NOMO-1 treated with DMSO at 0.1 percent for 48 hours (cell line): Measurements from ENCODE around the gene SLC6A3.

ENCODE experiments used
- DNase-seq: peaks from one replicate; lab custom pipeline; 2025; ENCODE audit not compliant: unreplicated experiment; lab: John Stamatoyannopoulos, UW

Gene SLC6A3

DNA sequence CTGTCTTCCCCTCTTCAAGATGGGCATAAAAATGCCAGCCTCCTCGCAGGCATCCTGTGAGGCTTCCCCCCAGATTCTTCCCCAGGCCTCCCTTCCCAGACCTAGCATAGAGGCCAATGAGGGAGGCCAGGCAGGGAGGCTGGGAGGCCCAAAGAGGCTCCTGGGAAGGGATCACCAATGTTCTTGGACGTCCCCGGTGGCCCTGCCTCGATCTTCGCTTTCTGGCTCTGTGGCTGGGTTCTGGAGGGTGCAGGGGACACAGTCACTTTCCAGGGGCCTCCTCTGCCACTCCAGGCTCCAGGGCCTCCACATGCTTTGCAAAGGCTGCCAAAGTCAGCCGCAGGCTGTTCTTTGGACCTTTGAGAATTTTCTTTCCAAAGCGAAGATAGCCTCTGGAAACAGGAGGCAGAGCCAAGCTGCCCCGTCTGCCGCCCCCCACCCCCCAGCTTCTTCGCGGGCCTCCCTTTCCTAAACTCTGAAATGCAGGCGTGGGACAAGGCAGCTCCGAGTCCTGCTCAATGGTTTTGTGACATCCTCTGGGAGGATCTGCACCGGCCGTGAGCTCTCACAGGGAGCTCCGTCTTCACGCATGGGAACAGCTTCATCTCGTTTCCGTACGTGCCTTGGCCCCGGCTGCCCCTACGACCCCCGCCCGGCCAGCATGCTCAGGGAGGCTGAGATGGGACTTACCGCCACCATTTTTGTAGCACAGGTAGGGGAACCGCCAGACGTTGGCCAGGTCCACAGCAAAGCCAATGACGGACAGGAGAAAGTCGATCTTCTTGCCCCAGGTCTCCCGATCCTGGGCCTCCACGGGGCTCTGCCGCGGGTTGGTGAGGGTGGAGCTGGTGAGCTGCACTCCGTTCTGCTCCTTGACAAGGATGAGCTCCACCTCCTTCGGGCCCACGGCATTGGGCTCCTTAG is 2.8 kb downstream of the SLC6A3 start:
- DNase-seq, result no peak

GRCh38 chr5:1441166-1441865 is 3.9 kb downstream of the SLC6A3 start:
- no peak for DNase-seq

DNA sequence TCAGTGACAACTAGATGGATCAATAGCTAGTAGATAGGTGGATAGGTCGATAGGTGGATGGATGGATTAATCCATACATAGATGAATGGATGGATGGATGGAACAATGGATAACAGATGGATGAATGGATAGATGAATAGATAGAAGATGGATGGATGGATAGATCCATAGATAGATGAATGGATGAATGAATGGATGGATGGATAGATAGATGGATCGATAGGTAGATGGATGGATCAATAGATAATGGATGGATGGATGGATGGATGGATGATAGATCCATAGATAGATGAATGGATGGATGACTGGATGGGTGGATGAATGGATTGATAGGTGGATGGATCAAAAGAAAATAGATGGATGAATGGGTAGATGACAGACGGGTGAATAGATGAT is 5.1 kb downstream of the SLC6A3 start:
- DNase-seq, result no peak

DNA sequence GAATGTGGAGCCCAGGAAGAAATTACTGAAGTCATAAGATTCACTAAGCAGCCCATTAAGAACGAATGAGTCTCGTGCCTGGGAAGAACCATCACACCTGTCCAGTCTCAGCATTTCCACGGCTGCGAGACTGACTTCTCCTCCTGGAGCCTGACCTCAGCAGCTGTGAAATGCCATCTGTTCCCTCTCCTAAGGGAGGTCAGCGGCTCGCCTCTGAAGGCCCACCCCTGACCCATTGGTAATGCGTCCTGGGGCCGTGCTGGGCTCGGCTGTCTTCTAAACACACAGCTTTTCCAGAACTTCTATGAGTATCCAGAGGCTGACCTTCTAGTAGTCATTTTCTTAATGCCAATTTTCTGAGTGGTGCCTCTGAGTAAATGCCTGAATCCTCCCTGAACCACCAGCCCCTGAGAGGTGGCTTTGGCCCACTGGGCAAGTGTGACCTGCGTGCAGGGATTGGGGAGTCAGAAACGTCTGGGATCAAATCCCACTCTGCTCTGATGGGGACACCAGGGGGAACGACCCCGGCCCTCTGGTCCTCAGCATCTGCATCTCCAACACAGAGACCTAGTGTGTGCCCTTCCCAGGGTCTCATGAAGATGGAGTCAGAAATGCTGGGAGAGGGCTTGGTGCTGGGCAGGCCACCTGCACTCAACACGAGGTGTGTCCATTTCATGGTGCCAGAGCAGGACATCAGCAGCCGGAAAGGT is 5.7 kb downstream of the SLC6A3 start:
- DNase-seq, result no peak

- no peak for DNase-seq
Measured at GRCh38 chr5:1438871-1439270, 6.4 kb downstream of the SLC6A3 start.

GRCh38 chr5:1437876-1438559 is 7.2 kb downstream of the SLC6A3 start:
- no peak for DNase-seq

- no peak for DNase-seq
Measured at GRCh38 chr5:1437226-1437829, 7.9 kb downstream of the SLC6A3 start.

- no peak for DNase-seq
Measured at GRCh38 chr5:1436681-1437080, 8.6 kb downstream of the SLC6A3 start.

- no peak for DNase-seq
Measured at GRCh38 chr5:1436036-1436435, 9.2 kb downstream of the SLC6A3 start.

- no peak for DNase-seq
Measured at GRCh38 chr5:1435369-1435768, 9.9 kb downstream of the SLC6A3 start.

GRCh38 chr5:1432296-1432695 is 12.9 kb downstream of the SLC6A3 start:
- no peak for DNase-seq

GRCh38 chr5:1431896-1432295 is 13.3 kb downstream of the SLC6A3 start:
- DNase-seq, result no peak

DNA sequence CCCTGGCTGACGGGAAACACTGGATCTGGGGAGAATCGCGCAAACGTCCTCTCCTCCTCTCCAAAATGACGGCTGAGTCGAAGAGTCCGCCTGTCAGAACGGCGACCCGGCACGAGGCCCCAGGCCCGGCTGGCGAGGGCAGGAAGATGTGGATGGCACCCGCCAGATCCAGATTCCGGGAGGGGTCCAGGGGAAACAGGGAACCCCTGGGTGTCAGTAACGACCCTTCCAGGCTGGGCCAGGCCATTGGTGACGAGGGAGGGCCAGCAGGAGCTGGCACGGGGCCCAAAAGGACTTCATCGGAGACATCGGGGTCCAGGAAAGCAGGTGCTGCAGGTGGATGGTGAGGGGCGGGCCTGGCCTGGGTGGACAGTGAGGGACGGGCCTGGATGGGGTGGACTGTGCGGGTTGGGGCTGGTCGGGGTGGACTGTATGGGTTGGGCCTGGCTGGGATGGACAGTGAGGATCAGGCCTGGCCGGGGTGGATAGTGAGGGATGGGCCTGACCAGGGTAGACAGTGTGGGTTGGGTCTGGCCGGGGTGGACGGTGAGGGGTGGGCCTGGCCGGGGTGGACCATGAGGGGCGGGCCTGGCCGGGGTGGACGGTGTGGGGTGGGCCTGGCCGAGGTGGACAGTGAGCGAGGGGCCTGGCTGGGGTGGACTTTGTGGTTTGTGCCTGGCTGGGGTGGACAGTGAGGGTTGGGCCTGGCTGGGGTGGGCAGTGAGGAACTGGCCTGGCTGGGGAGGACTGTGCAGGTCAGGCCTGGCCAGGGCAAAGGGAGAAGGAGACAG is 14.0 kb downstream of the SLC6A3 start:
- DNase-seq, result no peak

GRCh38 chr5:1430121-1430795 is 15.0 kb downstream of the SLC6A3 start:
- DNase-seq, result no peak

DNA sequence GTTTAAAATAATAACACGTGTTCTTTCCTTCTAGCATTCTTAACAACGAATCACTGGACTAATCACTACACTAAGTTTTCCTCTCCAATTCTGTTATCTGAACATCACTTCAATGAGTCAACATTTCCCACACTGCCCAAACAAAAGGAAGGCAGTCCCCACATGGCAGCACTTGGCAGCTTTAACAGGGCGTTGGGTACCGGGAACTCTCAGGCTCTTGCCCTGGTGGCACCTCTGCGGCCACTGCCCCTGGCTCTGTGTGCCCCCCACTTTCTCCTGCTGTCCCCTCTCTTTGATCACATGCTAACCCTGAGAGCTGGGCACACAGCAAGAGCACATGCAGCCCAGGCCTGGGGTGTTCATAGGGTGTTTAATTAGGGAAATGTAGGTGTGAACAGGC is 15.7 kb downstream of the SLC6A3 start:
- no peak for DNase-seq

GRCh38 chr5:1429066-1429465 is 16.2 kb downstream of the SLC6A3 start:
- no peak for DNase-seq

DNA sequence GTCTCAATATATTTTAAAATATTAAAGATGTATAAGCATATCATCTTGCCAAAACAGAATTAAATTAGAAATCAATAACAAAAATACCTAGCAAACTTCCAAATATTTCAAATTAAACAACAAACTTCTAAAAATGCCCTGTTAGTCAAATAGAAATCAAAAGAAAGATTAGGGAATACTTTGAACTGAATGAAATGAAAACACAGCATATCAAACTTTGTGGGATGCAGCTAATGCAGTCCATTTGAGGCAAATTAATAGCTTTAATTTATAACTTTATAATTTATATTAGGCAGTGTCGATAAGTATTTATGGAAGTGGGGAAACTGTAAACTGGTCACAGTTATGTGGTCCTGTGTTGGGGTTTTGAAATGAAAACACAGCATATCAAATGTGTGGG is 17.1 kb downstream of the SLC6A3 start:
- DNase-seq, result no peak

DNA sequence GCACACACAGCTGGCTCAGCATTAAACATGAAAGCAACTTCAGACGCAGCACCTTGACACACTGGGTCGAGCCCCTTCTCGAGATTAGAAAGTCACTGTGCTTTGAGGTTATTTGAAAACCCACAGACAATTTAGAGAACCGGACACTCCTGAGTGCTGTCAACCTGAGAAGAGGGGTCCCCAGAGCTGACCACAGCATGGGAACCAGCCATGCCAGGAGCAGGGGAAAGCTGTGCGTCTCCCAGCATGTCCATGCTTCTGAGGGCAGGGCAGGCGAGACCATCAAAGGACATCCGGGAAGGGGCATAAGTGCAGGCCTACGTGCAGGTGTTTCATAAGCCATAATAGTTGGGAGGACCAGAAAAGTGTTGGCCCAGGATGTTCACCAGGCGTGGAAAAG is 20.5 kb downstream of the SLC6A3 start:
- DNase-seq, result no peak

- no peak for DNase-seq
Measured at GRCh38 chr5:1423901-1424603, 21.2 kb downstream of the SLC6A3 start.
